ENCODE measurements around the gene ADRM1. TPM values are rescaled to one million over a fixed set of nuclear protein-coding genes. Genes with fewer than 3 reads are reported as not detected.
A peak's percentile ranks its signal among the peaks of the same experiment; 100 is the strongest.

The ADRM1 gene, protein sequence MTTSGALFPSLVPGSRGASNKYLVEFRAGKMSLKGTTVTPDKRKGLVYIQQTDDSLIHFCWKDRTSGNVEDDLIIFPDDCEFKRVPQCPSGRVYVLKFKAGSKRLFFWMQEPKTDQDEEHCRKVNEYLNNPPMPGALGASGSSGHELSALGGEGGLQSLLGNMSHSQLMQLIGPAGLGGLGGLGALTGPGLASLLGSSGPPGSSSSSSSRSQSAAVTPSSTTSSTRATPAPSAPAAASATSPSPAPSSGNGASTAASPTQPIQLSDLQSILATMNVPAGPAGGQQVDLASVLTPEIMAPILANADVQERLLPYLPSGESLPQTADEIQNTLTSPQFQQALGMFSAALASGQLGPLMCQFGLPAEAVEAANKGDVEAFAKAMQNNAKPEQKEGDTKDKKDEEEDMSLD
- polyA plus RNA-seq = 100 to 1,000 TPM in 1 of 2 donors, 10 to 100 TPM in 1; 84.9 to 117 TPM

DNA sequence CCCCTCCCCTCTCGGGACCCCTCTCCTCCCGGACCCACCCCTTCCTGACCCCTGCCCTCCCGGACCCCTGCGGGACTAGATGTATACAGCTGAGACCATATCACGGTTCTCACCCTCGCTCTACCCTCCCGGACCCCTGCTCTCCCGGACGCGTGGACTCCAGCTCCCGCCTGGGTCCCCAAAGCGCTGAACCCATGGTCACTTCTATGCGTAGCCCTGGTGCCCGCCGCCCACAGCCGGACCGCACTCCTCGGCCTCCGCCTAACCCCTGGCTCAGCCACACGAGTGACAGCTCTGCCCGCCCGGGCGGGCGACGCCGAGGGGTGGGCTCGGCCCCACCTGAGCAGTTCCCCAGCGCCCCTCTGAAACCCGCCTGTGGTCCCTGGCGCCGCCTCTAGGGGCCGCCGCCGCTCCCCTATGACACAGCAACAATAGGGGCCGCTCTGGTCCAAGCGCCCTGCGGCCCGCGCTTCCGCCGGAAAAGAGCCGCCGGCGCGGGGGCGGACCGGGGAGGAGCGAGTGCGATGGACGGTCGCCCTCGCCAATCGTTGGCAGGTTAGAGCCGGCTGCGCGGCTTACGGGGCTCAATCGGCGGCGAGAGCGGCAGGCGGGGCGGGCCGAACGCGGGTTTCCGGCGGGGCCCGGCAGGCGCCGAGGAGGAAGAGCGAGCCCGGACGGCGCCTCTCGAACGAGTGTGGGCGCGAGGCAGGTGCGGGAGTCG lies at the start of gene ADRM1:
ADRM1 (plus strand) TSS at position 657 of the 721 bp plus-strand sequence. CDS start 572 bp downstream, outside the sequence.
- Histone ChIP-seq H3K27ac (ENCODE audit: low read depth in 2 of 2, low read length in 1 of 2) (peak within 1 kb of the TSS; percentile 94 to 95), H3K9me3 (ENCODE audit: control insufficient read depth in 2 of 2, insufficient read depth in 1 of 2, low read depth in 1 of 2, low read length in 1 of 2) (no peaks in the 10 kb centered on the region), H3K4me3 (ENCODE audit: low read depth in 1 of 2, low read length in 2 of 2) (peak within 1 kb of the TSS; percentile 96), H3K36me3 (ENCODE audit: control insufficient read depth in 2 of 2, insufficient read depth in 2 of 2, low read length in 1 of 2) (peaks cover 5 to 43% of the 10 kb centered on the region in 2 donors), H3K27me3 (ENCODE audit: control insufficient read depth in 1 of 2, insufficient read depth in 2 of 2, low read length in 2 of 2) (no peaks in the 10 kb centered on the region), H3K4me1 (ENCODE audit: control insufficient read depth in 2 of 2, insufficient read depth in 2 of 2, low read length in 1 of 2) (peaks cover 6 to 26% of the 10 kb centered on the region in 2 donors)
- 0 to 1% methylated on average over 69 to 81 of the region's 81 CpGs for WGBS, 2 donors

DNA sequence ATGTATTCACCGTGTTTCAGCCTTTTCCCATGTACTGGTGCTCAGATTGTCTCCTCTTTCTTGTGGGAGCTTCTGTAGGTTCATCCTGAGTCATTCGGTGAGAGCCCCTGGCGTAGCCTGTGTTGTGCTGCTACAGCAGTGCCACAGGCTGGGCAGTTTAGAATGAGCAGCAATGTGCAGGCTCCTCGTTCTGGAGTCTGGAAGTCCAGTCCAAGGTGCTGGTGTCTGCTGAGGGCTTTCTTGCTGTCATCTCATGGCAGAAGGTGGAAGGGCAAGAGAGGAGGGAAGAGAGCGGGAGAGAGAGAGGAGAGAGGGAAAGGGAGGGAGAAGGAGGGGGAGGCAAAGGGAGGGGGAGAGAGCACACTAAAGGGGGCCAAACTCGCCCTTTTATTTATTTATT lies 49.4 kb upstream of the ADRM1 start:
- no peaks in the 10 kb centered on the region for H3K27me3 ChIP-seq (ENCODE audit: control insufficient read depth in 1 of 2, insufficient read depth in 2 of 2, low read length in 2 of 2)
- H3K4me1 ChIP-seq (ENCODE audit: control insufficient read depth in 2 of 2, insufficient read depth in 2 of 2, low read length in 1 of 2) = peaks cover 3 to 11% of the 10 kb centered on the region in 2 donors
- H3K36me3 ChIP-seq (ENCODE audit: control insufficient read depth in 2 of 2, insufficient read depth in 2 of 2, low read length in 1 of 2) = peaks cover 0 to 24% of the 10 kb centered on the region in 2 donors
- 78 to 87% methylated on average over 6 of the region's 6 CpGs for WGBS, 2 donors
- no peak overlapping the region for H3K4me3 ChIP-seq (ENCODE audit: low read depth in 1 of 2, low read length in 2 of 2)
- no peaks in the 10 kb centered on the region for H3K9me3 ChIP-seq (ENCODE audit: control insufficient read depth in 2 of 2, insufficient read depth in 1 of 2, low read depth in 1 of 2, low read length in 1 of 2)
- H3K27ac ChIP-seq (ENCODE audit: low read depth in 2 of 2, low read length in 1 of 2) = no peak overlapping the region

DNA sequence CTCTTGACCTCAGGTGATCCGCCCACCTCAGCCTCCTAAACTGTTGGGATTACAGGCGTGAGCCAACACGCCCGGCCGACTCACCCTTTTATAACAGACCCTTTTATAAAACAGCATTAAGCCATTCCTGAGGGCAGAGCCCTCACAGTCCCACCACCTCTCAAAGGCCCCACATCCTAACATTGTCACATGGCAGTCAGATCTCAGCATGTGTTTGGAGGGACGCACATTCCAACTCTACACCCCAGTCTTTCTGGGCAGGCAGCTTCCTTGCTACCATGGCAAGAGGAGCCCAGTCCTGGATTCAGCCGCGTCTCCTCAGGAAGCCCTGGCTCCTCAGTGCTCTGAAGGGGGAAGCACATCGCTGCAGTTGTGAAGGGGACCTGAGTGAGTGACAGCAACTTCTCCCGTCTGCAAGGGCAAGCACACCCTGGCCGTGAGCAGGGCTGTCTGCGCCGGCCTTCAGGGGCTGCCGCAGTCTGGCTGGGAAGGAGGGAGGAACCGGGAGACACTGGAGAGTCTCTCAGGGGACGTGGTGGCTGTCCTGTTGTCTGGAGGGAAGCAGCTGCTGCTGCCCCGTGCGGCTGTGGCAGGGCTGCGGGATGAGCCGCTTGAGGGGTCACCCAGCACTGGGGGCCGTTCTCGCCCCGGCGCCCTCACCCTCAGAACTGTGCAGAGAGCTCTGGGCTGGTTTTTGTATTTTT lies 48.6 kb upstream of the ADRM1 start:
- H3K27me3 ChIP-seq (ENCODE audit: control insufficient read depth in 1 of 2, insufficient read depth in 2 of 2, low read length in 2 of 2) = no peaks in the 10 kb centered on the region
- WGBS, 2 donors = 75 to 81% methylated on average over 24 of the region's 24 CpGs
- H3K4me1 ChIP-seq (ENCODE audit: control insufficient read depth in 2 of 2, insufficient read depth in 2 of 2, low read length in 1 of 2) = peaks cover 3 to 11% of the 10 kb centered on the region in 2 donors
- peaks cover 0 to 31% of the 10 kb centered on the region in 2 donors for H3K36me3 ChIP-seq (ENCODE audit: control insufficient read depth in 2 of 2, insufficient read depth in 2 of 2, low read length in 1 of 2)
- H3K9me3 ChIP-seq (ENCODE audit: control insufficient read depth in 2 of 2, insufficient read depth in 1 of 2, low read depth in 1 of 2, low read length in 1 of 2) = no peaks in the 10 kb centered on the region
- no peak overlapping the region for H3K27ac ChIP-seq (ENCODE audit: low read depth in 2 of 2, low read length in 1 of 2)
- H3K4me3 ChIP-seq (ENCODE audit: low read depth in 1 of 2, low read length in 2 of 2) = no peak overlapping the region

DNA sequence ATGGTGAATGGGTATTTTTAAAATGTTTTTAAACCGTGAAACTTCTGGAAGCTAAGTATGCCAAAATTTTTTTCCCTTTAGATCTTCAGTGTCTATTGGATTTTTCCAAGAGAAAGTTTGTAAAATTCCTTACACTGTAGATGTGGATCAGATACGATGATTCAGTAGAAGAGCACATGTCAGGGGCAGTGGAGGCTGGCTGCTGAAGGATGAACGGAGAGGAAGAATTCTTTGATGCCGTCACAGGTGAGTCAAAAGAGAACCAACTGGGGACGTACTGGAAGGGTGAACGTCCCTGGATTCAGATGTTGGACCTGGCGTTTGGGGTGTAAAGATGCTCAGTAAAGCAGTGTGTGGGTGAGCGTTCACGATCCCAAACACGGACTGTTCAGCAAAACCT lies 46.8 kb upstream of the ADRM1 start:
- no peak overlapping the region for H3K27ac ChIP-seq (ENCODE audit: low read depth in 2 of 2, low read length in 1 of 2)
- H3K4me1 ChIP-seq (ENCODE audit: control insufficient read depth in 2 of 2, insufficient read depth in 2 of 2, low read length in 1 of 2) = peaks cover 0 to 5% of the 10 kb centered on the region in 2 donors
- H3K36me3 ChIP-seq (ENCODE audit: control insufficient read depth in 2 of 2, insufficient read depth in 2 of 2, low read length in 1 of 2) = peaks cover 3 to 42% of the 10 kb centered on the region in 2 donors
- H3K4me3 ChIP-seq (ENCODE audit: low read depth in 1 of 2, low read length in 2 of 2) = no peak overlapping the region
- H3K9me3 ChIP-seq (ENCODE audit: control insufficient read depth in 2 of 2, insufficient read depth in 1 of 2, low read depth in 1 of 2, low read length in 1 of 2) = no peaks in the 10 kb centered on the region
- no peaks in the 10 kb centered on the region for H3K27me3 ChIP-seq (ENCODE audit: control insufficient read depth in 1 of 2, insufficient read depth in 2 of 2, low read length in 2 of 2)
- WGBS, 2 donors = 95% methylated on average over 10 of the region's 10 CpGs

DNA sequence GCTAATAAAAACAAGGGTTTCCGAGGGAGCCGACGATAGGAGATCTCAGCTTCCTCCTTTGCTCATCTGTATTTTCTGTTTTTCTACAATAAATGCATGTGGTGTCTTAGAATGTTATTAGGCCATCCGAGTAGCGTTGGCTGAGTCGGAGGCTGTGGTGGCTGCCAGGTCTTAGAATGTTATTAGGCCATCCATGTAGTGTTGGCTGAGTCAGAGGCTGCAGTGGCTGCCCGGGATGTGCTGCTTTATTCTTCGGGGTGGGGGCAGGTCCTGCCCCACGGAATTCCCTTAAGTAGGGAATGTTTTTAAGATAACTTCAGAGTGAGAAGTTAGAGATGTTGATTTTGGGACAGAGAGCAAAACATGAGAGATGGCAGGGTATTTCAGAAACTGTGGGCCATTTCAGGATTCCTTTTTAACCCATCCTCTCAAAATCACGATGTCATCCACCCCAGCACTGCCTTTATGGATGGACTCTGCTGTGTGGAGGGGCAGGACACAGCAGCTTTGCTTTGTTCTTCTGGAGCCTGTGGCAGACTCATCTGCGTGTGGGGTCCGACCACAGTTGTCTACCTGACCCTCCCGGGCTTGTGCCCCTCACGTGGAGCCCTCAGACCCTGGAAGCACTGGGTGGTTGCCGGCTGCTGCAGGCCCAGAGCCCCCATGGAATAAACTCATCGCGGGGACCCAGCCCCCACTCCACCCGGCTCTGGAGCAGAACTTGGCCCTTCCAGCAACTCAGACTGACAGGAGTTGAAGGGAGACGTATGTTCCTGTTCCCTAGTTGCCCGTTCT lies 44.1 kb upstream of the ADRM1 start:
- H3K27ac ChIP-seq (ENCODE audit: low read depth in 2 of 2, low read length in 1 of 2) = peak overlapping the region in 1 of 2 donors; percentile 13
- no peaks in the 10 kb centered on the region for H3K9me3 ChIP-seq (ENCODE audit: control insufficient read depth in 2 of 2, insufficient read depth in 1 of 2, low read depth in 1 of 2, low read length in 1 of 2)
- H3K27me3 ChIP-seq (ENCODE audit: control insufficient read depth in 1 of 2, insufficient read depth in 2 of 2, low read length in 2 of 2) = no peaks in the 10 kb centered on the region
- peaks cover 0 to 5% of the 10 kb centered on the region in 2 donors for H3K4me1 ChIP-seq (ENCODE audit: control insufficient read depth in 2 of 2, insufficient read depth in 2 of 2, low read length in 1 of 2)
- no peak overlapping the region for H3K4me3 ChIP-seq (ENCODE audit: low read depth in 1 of 2, low read length in 2 of 2)
- WGBS, 2 donors = 77 to 78% methylated on average over 20 of the region's 20 CpGs
- peaks cover 11 to 58% of the 10 kb centered on the region in 2 donors for H3K36me3 ChIP-seq (ENCODE audit: control insufficient read depth in 2 of 2, insufficient read depth in 2 of 2, low read length in 1 of 2)

DNA sequence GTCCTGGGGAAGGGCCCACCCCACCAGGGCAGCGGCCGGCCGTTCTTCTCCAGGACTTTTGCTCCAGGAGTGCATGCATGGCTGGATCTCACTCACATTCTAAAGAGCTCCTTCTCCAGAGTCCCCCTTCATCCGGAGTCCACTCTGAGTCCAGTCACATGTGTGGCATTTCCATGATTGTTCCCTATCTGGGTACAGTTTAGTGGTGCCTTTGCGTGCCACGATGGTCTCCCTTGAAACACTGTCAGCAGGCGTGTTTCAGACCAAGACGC lies 43.6 kb upstream of the ADRM1 start:
- Histone ChIP-seq H3K36me3 (ENCODE audit: control insufficient read depth in 2 of 2, insufficient read depth in 2 of 2, low read length in 1 of 2) (peaks cover 14 to 60% of the 10 kb centered on the region in 2 donors), H3K9me3 (ENCODE audit: control insufficient read depth in 2 of 2, insufficient read depth in 1 of 2, low read depth in 1 of 2, low read length in 1 of 2) (no peaks in the 10 kb centered on the region), H3K27ac (ENCODE audit: low read depth in 2 of 2, low read length in 1 of 2) (no peak overlapping the region), H3K27me3 (ENCODE audit: control insufficient read depth in 1 of 2, insufficient read depth in 2 of 2, low read length in 2 of 2) (no peaks in the 10 kb centered on the region), H3K4me1 (ENCODE audit: control insufficient read depth in 2 of 2, insufficient read depth in 2 of 2, low read length in 1 of 2) (peaks cover 0 to under 1% of the 10 kb centered on the region in 2 donors), H3K4me3 (ENCODE audit: low read depth in 1 of 2, low read length in 2 of 2) (no peak overlapping the region)
- WGBS, 2 donors = 91 to 93% methylated on average over 8 of the region's 8 CpGs

DNA sequence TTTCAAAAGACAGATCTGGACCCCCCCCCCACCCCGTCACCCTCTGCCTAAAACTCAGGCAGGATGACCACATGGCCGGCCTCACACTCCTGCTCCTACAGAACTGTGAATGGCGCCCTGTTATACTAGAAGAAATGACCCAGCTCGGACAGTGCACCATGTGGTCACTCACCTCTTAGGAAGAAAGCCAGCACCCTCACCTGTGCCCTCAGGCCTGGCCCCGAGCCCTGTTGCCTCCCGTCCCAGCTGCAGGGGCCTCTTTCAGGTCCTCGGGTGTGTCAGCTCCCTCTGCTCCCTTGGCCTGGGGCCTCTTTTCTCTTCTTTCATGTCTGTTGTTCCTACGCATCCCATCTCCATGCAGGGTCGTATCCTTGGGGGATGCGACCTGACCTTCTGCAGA lies 40.7 kb upstream of the ADRM1 start:
- H3K9me3 ChIP-seq (ENCODE audit: control insufficient read depth in 2 of 2, insufficient read depth in 1 of 2, low read depth in 1 of 2, low read length in 1 of 2) = no peaks in the 10 kb centered on the region
- 91 to 93% methylated on average over 10 of the region's 10 CpGs for WGBS, 2 donors
- no peak overlapping the region for H3K27ac ChIP-seq (ENCODE audit: low read depth in 2 of 2, low read length in 1 of 2)
- peaks cover 15 to 64% of the 10 kb centered on the region in 2 donors for H3K36me3 ChIP-seq (ENCODE audit: control insufficient read depth in 2 of 2, insufficient read depth in 2 of 2, low read length in 1 of 2)
- no peak overlapping the region for H3K4me3 ChIP-seq (ENCODE audit: low read depth in 1 of 2, low read length in 2 of 2)
- H3K4me1 ChIP-seq (ENCODE audit: control insufficient read depth in 2 of 2, insufficient read depth in 2 of 2, low read length in 1 of 2) = no peaks in the 10 kb centered on the region
- H3K27me3 ChIP-seq (ENCODE audit: control insufficient read depth in 1 of 2, insufficient read depth in 2 of 2, low read length in 2 of 2) = no peaks in the 10 kb centered on the region

DNA sequence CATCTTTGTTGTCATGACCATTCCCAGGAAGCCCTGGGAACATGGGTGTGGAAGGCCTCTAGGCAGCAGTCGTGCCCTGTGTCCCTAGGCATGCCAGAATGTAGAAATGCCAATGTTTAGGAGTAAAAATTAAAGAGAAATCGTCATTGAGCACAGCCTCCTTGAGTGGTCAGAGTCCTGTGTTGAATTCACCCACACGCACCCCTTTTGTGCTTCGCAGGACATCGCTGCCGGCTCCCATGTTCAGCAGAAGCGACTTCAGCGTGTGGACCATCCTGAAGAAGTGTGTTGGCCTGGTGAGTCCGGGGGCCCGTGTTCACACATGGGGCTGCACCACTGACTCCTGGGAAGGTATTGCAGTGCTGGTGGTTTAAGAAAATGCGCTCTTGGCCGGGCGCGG lies 39.4 kb upstream of the ADRM1 start:
- Histone ChIP-seq H3K9me3 (ENCODE audit: control insufficient read depth in 2 of 2, insufficient read depth in 1 of 2, low read depth in 1 of 2, low read length in 1 of 2) (no peaks in the 10 kb centered on the region), H3K27ac (ENCODE audit: low read depth in 2 of 2, low read length in 1 of 2) (no peak overlapping the region), H3K27me3 (ENCODE audit: control insufficient read depth in 1 of 2, insufficient read depth in 2 of 2, low read length in 2 of 2) (no peaks in the 10 kb centered on the region), H3K4me3 (ENCODE audit: low read depth in 1 of 2, low read length in 2 of 2) (no peak overlapping the region), H3K36me3 (ENCODE audit: control insufficient read depth in 2 of 2, insufficient read depth in 2 of 2, low read length in 1 of 2) (peaks cover 15 to 58% of the 10 kb centered on the region in 2 donors), H3K4me1 (ENCODE audit: control insufficient read depth in 2 of 2, insufficient read depth in 2 of 2, low read length in 1 of 2) (no peaks in the 10 kb centered on the region)
- WGBS, 2 donors = 94 to 96% methylated on average over 14 of the region's 14 CpGs

DNA sequence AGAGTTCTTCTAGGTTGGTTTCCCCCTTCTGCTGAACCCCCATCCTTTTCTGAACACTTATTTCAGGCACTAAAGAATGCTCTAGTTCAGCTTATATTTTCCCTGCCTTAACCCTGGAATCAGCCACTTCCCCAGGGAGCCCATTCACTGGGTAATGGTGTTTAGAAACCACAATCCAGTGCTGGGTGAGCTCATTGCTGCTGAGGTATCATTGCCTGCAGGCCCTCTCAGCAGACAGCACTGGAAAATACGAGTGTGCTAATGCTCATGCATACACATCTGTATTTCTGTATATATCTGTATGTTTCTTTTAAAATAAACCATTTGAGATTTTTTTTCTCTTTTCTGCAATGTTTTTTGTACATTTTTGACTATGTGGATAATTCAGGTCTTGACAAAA lies 37.4 kb upstream of the ADRM1 start:
- Histone ChIP-seq H3K27me3 (ENCODE audit: control insufficient read depth in 1 of 2, insufficient read depth in 2 of 2, low read length in 2 of 2) (no peaks in the 10 kb centered on the region), H3K36me3 (ENCODE audit: control insufficient read depth in 2 of 2, insufficient read depth in 2 of 2, low read length in 1 of 2) (peaks cover 12 to 57% of the 10 kb centered on the region in 2 donors), H3K9me3 (ENCODE audit: control insufficient read depth in 2 of 2, insufficient read depth in 1 of 2, low read depth in 1 of 2, low read length in 1 of 2) (no peaks in the 10 kb centered on the region), H3K27ac (ENCODE audit: low read depth in 2 of 2, low read length in 1 of 2) (no peak overlapping the region), H3K4me3 (ENCODE audit: low read depth in 1 of 2, low read length in 2 of 2) (no peak overlapping the region), H3K4me1 (ENCODE audit: control insufficient read depth in 2 of 2, insufficient read depth in 2 of 2, low read length in 1 of 2) (no peaks in the 10 kb centered on the region)
- WGBS, 2 donors = 93 to 100% methylated on average over 1 of the region's 1 CpG

Measured in esophagus (tissue), 2 donors.